Thyroid gland (tissue), 4 donors: ENCODE data around the gene HLCS.

Experiments
- CTCF ChIP-seq, 6 experiments: fragments of 200-600 bp in 3 of 6; fragments of 450-650 bp in 3 of 6; sonication (generic) in 3 of 6; IDR thresholded peaks; one replicate each; pipeline ENCODE4 v1.5.1; 2016 to 2019; ENCODE audit warnings: antibody characterized with exemption in 6 of 6, mild to moderate bottlenecking in 2 of 6, inconsistent platforms in 1 of 6, moderate library complexity in 1 of 6
- POLR2A ChIP-seq, 2 donors: fragments of 450-650 bp; IDR thresholded peaks; one replicate each; pipeline ENCODE4 v1.6.1; 2017; ENCODE audit warnings: antibody characterized with exemption in 2 of 2, mild to moderate bottlenecking in 2 of 2, moderate library complexity in 1 of 2

- TF ChIP-seq CTCF (IDR thresholded peaks at IDR 0.05) (no peak), POLR2A (IDR thresholded peaks at IDR 0.05) (no peak)
Observed at GRCh38 chr21:36732217-36732616, 234.3 kb downstream of the HLCS start.
